Ishikawa (cell line): ENCODE measurements around the gene KPNA1.

Experiments used
- CEBPB ChIP-seq: IDR thresholded peaks from 2 replicates; pipeline ENCODE4 v1.6.1; 2012
- CREB1 ChIP-seq: IDR thresholded peaks from 2 replicates; pipeline ENCODE4 v1.6.1; 2012; ENCODE audit warnings: low read depth
- EGR1 ChIP-seq: IDR thresholded peaks from 2 replicates; pipeline ENCODE4 v1.6.1; 2012
- EP300 ChIP-seq: IDR thresholded peaks from 2 replicates; pipeline ENCODE4 v1.6.1; 2012; ENCODE audit warnings: borderline replicate concordance
- FOXM1 ChIP-seq: IDR thresholded peaks from 2 replicates; pipeline ENCODE4 v1.6.1; 2012; ENCODE audit warnings: low read depth, borderline replicate concordance
- NFIC ChIP-seq: IDR thresholded peaks from 2 replicates; pipeline ENCODE4 v1.6.1; 2012
- RAD21 ChIP-seq: IDR thresholded peaks from 2 replicates; pipeline ENCODE4 v1.6.1; 2012; ENCODE audit warnings: low read depth
- TAF1 ChIP-seq: IDR thresholded peaks from 2 replicates; pipeline ENCODE4 v1.6.1; 2012; ENCODE audit warnings: low read depth, mild to moderate bottlenecking
- TCF12 ChIP-seq: IDR thresholded peaks from 2 replicates; pipeline ENCODE4 v1.6.1; 2012; ENCODE audit warnings: low read depth
- TEAD4 ChIP-seq: IDR thresholded peaks from 2 replicates; pipeline ENCODE4 v1.6.1; 2012
- YY1 ChIP-seq: IDR thresholded peaks from 2 replicates; pipeline ENCODE4 v1.6.1; 2012; ENCODE audit warnings: low read depth
- ZBTB7A ChIP-seq: IDR thresholded peaks from 2 replicates; pipeline ENCODE4 v1.6.1; 2012; ENCODE audit warnings: low read depth
- TF ChIP-seq, protein P1 (sequence below): IDR thresholded peaks from 2 replicates; pipeline ENCODE4 v1.6.1; 2012
- TF ChIP-seq, protein P2 (sequence below): IDR thresholded peaks from 2 replicates; pipeline ENCODE4 v1.6.1; 2012
- TF ChIP-seq, protein P3 (sequence below): IDR thresholded peaks from 2 replicates; pipeline ENCODE4 v1.6.1; 2012; ENCODE audit warnings: low read depth, mild to moderate bottlenecking

KPNA1 gene

DNA sequence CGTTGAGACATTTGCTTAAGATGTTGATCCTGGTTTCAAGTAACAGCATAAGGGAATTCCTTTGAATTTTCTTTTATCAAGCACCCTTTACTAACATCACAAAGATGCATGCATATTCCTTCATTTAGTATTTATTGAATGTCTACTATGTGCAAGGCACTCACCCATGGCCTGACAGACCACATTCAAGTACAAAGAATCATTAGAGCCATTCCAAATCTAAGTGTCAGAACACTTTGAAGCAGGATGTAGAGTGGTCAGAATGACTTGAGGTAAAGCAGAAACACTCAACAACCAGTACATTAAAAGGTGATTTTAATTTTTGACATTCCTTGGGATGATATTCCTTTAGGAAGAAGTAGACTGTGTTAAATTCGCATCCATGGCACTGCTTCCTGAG lies 92.9 kb downstream of the KPNA1 start:
- TF ChIP-seq, protein P1, sequence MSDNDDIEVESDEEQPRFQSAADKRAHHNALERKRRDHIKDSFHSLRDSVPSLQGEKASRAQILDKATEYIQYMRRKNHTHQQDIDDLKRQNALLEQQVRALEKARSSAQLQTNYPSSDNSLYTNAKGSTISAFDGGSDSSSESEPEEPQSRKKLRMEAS = no peak
- no peak for TF ChIP-seq FOXM1
- TF ChIP-seq, protein P2, sequence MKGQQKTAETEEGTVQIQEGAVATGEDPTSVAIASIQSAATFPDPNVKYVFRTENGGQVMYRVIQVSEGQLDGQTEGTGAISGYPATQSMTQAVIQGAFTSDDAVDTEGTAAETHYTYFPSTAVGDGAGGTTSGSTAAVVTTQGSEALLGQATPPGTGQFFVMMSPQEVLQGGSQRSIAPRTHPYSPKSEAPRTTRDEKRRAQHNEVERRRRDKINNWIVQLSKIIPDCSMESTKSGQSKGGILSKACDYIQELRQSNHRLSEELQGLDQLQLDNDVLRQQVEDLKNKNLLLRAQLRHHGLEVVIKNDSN = no peak
- no peak for TF ChIP-seq TAF1
- TF ChIP-seq TEAD4 = no peak
- no peak for TF ChIP-seq NFIC
- no peak for TF ChIP-seq ZBTB7A
- TF ChIP-seq CREB1 = no peak
- no peak for TF ChIP-seq CEBPB
- TF ChIP-seq RAD21 = no peak
- no peak for TF ChIP-seq EGR1
- no peak for TF ChIP-seq EP300
- no peak for TF ChIP-seq YY1
- no peak for TF ChIP-seq TCF12
- TF ChIP-seq, protein P3, sequence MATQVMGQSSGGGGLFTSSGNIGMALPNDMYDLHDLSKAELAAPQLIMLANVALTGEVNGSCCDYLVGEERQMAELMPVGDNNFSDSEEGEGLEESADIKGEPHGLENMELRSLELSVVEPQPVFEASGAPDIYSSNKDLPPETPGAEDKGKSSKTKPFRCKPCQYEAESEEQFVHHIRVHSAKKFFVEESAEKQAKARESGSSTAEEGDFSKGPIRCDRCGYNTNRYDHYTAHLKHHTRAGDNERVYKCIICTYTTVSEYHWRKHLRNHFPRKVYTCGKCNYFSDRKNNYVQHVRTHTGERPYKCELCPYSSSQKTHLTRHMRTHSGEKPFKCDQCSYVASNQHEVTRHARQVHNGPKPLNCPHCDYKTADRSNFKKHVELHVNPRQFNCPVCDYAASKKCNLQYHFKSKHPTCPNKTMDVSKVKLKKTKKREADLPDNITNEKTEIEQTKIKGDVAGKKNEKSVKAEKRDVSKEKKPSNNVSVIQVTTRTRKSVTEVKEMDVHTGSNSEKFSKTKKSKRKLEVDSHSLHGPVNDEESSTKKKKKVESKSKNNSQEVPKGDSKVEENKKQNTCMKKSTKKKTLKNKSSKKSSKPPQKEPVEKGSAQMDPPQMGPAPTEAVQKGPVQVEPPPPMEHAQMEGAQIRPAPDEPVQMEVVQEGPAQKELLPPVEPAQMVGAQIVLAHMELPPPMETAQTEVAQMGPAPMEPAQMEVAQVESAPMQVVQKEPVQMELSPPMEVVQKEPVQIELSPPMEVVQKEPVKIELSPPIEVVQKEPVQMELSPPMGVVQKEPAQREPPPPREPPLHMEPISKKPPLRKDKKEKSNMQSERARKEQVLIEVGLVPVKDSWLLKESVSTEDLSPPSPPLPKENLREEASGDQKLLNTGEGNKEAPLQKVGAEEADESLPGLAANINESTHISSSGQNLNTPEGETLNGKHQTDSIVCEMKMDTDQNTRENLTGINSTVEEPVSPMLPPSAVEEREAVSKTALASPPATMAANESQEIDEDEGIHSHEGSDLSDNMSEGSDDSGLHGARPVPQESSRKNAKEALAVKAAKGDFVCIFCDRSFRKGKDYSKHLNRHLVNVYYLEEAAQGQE = no peak

- TF ChIP-seq, protein P1 = no peak
- TF ChIP-seq EP300 (no peak), ZBTB7A (no peak), RAD21 (no peak), EGR1 (no peak), CREB1 (no peak), TCF12 (no peak), FOXM1 (no peak), NFIC (no peak), YY1 (no peak), TAF1 (no peak), TEAD4 (no peak), CEBPB (no peak)
- TF ChIP-seq, protein P2 = no peak
- TF ChIP-seq, protein P3 = no peak
These were observed 93.6 kb downstream of the KPNA1 start for GRCh38 chr3:122421101-122421500.

DNA sequence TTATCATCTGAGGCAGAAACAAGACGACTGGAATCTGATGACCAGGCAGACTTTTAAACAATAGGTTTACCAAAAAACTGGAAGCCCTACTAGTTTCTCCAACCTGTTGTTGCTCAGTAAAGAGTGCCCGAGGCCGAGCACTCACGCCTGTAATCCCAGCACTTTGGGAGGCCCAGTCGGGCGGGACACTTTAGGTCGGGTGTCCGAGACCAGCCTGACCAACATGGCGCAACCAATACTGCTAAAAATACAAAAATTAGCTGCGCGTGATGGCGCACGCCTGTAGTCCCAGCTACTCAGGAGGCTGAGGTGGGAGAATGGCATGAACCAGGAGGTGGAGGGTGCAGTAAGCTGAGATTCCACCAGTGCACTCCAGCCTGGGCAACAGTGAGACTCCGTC lies 97.8 kb downstream of the KPNA1 start:
- TF ChIP-seq TCF12 = no peak
- no peak for TF ChIP-seq RAD21
- TF ChIP-seq CEBPB = no peak
- no peak for TF ChIP-seq CREB1
- TF ChIP-seq, protein P3 = no peak
- no peak for TF ChIP-seq EP300
- TF ChIP-seq ZBTB7A = no peak
- TF ChIP-seq, protein P1 = no peak
- TF ChIP-seq TEAD4 = no peak
- no peak for TF ChIP-seq TAF1
- TF ChIP-seq EGR1 = no peak
- TF ChIP-seq, protein P2 = no peak
